ENCODE results near the gene CEP68.

The CEP68 gene

DNA sequence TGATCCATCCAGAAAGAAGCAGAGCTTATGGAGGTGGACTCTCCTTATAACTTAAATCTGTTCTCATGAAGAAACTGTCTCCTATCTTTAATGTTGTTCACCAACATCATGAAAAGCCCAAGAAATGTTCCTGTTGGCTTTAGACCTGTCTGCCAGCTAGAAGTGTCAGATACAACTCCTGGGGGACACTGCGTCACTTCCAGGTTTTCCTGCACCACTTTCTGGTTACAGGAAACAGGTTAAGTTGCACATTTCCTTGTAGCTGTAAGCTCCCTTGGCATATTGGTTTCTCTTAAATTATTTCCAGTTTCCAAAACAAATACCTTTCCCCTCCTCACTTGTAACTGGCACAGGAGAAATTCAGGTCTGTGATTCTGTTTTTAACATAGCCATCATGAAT is 2.9 kb downstream of the CEP68 start:
- DNase-seq (ENCODE audit: low read depth): no peak

DNA sequence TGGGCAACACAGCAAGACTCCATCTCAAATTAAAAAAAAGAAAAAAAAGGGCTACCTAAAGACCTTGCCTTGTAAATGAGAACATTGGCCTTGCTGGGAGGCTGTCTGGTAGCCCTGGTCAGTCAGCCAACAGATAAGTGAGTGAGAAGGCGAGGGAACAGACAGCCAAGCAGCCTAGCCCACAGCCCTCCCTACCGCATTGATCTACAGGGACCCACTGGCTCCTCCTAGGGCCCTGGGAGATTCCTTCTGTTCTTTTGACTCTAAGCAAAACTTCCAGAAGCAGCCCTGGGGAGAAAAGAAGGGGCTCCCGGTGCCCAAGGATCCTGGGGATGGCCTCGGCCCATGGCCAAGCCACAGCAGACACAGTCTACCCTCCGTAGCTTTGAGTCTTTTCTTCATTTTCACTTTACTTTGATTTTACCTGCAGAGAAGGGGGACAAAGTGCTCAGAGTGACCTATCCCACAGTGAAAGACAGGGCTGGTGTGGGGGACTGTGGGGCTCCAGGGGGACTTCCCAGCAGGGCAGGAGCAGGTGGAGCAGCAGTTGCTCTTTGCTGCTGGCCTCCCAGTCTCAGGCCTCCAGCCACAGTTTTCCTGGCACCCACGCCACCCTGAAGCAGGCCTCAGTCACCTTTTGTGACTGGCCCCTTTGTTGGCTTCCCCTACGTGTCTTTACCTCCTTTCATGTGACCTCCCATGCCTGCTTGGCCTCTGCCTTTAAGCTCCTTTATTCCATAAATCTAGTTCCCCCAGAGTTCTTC is 5.1 kb downstream of the CEP68 start:
- no peak for DNase-seq (ENCODE audit: low read depth)

DNA sequence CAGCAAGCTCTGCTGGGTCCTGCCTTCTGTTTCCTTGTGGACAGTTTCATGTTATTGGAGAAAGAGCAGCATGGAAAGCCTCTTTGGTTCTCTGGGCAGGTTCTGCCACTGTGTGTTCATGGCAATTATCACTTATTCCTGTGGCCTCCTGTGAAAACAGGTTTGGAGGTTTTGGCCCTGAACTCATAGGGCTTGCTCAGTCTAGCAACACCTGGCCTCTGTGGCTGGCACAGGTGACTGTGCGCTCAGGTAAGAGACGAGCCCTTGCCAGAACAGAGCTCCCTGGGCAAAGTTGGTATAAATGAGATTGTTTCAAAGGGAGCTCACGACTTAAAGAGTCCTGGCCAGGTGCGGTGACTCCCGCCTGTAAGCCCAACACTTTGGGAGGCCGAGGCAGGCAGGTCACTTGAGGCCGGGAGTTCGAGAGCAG is 5.7 kb downstream of the CEP68 start:
- DNase-seq (ENCODE audit: low read depth): no peak

DNA sequence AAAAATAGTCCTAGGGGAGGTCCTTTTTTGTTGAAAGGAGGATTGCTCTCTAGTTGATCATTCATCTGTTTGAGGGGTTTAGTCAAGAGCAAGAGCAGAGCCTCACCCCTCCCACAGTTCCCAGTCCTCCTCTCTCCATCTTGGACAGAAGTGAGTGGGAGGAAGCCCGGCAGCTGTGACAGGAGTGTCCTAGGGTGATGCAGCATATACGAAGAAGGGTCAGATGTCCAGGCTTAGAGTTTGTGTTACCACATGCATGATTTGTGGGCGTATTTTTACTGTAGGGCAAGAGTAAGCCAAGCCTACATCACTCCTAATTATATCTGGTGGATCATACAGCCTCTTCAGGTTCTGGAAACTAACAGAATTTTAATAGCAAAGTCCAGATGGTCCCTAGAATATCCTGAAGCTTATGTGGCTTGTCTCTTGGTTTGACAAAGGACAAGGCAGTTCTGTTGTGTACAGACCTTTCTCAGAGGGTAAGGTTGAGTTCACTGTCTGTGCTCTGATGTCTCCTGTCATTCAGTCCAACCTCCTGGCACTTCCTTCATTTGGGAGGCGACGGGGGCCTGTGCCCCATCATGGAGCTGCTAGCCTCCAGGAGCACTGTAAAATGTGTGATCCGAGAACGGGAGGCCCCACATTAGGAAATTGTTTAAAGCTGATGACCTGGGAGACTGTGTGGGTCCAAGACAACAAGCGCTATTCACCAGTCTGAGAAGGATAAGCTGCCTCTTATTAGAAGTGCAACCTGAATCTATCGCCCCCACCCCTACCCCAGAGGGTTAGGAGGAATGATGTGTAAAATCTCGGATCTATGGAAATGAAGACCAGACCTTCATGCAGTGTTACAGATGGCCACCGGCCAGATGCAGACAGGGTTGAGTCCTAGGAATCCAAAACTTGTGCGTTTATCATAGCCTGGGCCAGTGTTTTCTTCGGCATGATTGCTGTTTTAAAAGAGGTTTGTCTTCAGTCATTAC is 6.9 kb downstream of the CEP68 start:
- DNase-seq (ENCODE audit: low read depth): no peak

DNA sequence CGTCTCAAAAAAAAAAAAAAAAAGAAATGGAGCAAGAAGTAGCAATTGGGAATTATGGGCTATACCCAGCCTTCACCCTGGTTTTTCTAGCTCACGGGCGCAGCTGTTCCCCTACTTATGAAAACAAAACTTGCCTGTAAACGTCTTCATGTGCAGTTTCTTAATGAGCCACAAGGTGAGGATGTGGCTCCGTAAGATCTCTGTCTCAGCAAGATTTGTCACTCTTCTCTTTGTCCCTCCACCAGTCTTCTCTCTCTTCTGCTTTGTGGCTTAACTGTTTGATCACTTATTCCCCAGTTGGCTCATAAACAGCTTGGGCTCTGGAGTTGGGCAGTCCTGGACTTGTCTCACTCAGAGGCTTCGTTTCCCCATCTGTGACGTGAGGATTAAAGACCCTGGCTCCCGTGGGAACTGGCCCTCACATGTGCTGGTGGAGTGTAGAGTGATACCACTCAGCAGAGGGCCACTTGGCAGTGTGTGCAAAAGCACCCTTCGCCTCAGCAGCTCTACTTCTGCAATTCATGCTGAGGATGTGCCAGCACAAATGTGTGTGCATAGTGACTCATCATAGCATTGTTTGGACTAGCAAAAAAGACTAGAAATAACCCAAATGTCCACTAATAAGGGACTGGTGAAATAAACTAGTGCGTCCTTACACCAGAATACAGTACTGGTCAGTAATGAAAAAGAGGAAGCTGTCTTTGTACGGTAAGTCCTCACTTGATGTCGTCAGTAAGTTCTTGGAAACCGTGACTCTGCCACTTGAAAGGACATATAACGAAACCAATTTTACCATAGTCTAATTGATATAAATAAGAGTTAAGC is 8.7 kb downstream of the CEP68 start:
- peak; percentile 69 for DNase-seq (ENCODE audit: low read depth)

DNA sequence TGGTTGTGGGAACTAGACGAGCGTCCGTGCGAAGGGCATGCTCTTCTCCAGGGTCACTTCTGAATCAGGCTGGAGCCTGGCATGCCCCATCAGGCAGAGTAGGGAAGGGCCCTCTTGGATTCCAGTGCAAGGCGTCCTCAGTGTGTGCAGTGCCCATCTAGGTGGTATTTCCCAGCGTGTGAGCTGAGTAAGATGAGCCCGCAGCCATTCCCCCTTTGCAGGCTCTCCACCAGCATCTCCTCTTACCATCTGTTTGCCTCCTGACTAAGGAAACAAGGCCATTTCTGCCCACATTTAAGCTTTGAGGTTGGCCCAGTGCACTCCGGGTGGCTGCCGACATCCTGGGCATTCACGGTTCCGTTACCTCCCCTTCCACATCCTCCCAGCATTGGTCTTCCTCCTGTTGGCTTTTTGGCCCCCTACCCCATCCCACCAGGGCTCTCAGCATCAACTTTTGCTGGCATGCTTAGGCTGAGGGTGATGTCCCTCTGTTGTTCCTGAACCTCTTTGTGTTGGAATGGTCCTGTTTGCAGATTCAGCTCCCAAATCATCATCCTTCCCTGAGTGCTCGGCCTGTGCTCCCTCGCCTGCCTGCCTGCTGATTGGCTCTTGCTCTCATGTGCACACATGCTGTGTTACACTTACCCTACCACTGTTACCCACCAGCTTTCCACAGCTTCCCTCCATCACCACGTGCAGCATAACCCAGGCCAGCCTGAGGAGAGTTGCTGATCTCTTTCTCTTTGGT is 11.8 kb downstream of the CEP68 start:
- no peak for DNase-seq (ENCODE audit: low read depth)

DNA sequence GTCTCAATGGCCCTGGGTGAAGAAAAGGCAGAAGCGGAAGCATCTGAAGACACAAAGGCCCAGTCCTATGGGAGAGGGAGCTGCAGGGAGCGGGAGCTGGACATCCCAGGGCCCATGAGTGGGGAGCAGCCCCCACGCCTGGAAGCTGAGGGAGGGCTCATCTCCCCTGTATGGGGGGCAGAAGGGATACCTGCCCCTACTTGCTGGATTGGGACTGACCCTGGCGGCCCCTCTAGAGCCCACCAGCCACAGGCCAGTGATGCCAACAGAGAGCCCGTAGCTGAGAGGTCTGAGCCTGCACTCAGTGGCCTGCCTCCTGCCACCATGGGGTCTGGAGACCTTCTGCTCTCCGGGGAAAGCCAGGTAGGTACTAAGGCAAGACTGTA is 13.2 kb downstream of the CEP68 start:
- DNase-seq (ENCODE audit: low read depth): no peak

DNA sequence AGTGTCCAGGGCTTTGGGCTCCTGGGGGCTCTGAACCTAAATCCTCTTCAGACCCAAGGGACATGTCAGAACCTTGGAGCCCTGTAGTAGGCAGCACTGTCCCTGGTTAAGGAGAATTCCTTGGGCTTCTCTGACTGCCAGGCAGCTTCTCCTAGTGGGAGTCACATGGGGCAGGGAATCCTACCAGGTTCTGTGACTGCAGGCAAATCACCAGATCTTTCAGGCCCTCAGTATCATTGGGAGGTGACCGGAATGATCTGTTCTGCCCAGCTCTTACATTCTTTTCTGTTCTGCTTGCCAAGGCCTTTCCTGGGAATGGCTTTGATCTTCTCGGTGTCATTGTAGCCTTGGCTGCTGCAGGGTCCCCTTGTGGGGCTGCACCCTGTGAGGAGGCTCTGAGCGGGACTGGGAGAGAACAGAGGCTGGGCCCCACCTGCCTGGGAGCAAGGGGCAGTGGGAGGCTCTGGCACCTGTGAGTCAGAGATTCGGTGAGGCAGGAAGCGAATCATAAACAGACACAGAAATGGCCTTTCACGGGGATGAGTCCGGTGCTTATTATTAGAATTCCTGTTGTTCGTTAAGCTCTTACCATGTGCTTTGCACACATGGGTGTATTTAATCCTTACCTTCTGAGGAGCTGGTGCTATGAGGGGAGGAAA is 14.1 kb downstream of the CEP68 start:
- peak; percentile 63 for DNase-seq (ENCODE audit: low read depth)

DNA sequence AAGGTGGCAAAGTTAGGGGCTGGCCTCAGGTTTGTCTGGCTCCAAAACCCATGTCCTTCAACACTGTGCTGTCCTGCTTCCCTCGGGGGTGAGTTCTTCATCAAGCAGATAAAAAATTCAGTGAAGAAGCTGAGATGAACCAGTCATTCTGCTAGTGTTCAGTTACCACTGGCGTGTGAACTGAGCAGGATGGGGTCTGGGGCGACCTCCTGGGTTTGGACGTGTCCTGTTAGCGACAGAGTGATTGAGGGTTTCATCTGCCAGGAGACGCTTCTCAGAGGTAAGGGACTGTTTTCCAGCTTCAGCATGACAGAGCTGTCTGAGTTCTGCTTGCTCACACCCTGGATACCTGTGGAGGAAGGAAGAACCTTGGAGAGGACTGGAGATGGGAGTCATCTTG is 14.6 kb downstream of the CEP68 start:
- no peak for DNase-seq (ENCODE audit: low read depth)

DNA sequence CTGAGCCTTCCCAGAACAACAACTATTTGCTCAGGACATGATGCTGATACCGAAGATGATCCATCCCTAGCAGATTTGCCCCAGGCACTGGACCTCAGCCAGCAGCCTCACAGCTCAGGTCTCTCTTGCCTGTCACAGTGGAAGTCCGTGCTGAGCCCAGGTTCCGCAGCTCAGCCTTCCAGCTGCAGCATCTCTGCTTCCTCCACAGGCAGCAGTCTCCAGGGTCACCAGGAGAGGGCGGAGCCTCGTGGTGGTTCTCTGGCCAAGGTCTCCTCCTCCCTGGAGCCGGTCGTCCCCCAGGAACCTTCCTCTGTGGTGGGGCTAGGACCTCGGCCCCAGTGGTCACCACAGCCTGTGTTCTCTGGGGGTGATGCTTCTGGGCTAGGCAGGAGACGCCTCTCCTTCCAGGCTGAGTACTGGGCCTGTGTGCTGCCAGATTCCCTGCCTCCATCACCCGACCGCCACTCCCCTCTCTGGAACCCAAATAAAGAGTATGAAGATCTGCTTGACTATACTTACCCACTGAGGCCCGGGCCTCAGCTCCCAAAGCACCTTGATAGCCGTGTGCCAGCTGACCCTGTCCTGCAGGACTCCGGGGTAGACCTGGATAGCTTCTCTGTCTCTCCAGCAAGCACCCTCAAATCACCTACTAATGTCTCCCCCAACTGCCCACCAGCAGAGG is 15.4 kb downstream of the CEP68 start:
- no peak for DNase-seq (ENCODE audit: low read depth)

DNA sequence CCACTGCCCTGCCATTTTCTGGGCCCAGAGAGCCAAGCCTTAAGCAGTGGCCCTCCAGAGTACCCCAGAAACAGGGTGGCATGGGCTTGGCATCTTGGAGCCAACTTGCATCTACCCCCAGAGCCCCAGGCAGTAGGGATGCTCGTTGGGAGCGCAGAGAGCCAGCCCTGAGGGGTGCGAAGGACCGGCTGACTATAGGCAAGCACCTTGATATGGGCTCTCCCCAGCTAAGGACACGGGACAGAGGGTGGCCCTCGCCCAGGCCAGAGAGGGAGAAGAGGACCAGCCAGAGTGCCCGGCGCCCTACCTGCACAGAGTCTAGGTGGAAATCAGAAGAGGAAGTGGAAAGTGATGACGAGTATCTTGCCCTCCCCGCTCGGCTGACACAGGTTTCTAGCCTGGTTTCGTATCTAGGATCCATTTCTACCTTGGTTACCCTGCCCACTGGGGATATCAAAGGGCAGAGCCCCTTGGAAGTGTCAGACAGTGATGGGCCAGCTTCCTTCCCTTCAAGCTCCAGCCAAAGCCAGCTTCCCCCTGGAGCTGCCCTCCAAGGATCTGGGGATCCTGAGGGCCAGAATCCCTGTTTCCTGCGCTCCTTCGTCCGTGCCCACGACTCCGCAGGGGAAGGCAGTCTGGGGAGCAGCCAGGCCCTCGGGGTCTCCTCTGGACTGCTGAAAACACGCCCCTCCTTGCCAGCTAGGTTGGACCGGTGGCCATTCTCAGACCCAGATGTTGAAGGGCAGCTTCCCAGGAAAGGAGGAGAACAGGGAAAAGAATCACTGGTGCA is 16.2 kb downstream of the CEP68 start:
- no peak for DNase-seq (ENCODE audit: low read depth)

DNA sequence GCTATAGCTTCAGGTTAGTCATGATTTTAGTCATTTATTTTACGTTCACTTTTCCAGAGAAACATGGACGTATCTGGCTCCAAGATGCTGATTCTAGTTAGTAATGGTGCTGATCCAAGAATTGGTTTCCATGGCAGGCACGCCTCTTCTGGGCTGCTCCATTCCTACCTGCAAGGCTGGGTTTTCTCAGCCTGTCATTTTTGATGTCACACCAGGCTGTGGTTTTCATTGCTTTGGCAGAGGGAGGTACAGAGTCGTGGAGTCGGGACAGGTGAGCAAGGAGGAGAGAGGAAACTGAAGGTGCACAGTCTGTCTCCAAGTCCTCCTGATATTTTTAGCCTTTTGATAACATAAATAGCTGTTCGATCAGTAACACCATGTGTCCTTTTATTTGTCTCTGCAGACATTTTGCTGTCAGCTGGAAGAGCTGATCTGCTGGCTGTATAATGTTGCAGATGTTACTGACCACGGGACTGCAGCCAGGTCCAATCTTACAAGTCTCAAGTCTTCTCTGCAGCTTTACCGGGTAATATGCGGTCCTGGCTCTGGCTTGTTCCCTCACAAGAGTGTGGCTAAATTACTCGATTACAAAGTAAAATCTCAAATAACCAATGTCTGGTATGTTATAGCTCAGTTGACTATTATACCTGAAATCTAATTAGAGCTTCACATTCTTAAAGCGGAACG is 17.8 kb downstream of the CEP68 start:
- DNase-seq (ENCODE audit: low read depth): no peak

DNA sequence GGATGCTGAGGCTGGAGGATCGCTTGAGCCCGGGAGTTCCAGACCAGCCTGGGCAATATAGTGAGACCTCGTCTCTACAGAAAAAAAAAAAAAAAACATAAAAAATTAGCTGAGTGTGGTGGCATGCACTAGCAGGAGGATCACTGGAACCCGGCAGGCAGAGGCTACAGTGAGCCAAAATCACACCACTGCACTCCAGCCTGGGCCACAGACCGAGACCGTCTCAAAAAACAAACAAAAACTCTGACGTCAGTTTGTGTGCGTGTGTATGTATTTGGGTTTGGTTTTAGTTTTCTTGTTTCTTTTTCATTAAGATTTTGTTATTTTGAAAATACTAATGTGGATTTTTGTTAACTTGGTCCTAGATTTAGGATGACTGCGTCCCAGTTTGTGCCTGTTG is 19.0 kb downstream of the CEP68 start:
- DNase-seq (ENCODE audit: low read depth): no peak

DNA sequence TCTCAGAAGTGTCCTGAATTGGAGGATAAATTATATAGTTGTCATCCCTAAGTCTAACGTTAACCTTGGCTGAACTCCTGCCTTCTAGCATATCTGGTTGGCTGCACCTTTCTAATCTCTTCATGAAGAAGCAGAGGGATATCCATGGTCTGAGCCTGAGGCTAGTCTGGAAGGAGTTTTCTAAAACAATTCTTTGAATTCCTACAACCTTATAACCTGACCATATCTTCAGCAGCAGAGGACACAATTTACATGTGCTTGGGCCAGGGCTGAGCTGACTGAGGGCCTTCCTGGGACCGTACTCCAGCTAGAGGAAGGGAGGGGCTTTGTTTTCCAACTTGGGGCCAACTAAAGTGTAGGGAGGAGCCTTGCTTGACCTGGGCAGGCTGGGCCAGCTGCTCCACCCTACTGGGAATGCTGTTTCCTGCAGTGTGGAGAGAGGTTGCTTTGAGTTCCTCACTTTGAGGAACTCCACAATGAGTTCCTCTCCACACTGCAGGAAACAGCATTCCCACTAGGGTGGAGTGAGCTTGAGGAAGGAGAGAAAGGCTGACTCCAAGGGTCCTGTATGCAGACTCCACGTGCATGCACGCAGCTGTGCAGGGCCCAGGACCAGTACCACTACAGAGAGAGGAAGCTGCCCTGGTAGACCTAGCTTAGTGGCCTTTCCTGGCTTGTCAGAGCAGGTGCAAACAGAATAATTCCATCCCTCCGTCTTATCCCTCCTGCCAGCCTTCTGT is 19.6 kb downstream of the CEP68 start:
- DNase-seq (ENCODE audit: low read depth): no peak

DNA sequence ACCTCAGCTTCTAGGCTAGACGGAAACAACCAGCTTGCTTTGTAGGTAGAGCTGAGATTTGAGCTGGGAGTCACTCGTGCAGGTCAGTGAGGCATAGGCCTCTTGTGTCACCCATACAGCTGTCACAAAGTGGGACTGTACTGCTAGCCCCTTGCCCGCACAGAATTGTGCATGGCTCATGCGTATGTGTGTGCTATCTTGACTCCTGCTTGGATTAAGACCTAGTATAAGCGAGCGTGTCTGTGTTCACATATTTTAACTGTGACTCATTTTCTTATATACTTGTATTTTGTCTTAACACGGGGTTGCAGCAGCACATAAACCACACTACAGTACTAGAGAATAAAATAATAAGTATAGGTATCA is 20.1 kb downstream of the CEP68 start:
- no peak for DNase-seq (ENCODE audit: low read depth)

DNA sequence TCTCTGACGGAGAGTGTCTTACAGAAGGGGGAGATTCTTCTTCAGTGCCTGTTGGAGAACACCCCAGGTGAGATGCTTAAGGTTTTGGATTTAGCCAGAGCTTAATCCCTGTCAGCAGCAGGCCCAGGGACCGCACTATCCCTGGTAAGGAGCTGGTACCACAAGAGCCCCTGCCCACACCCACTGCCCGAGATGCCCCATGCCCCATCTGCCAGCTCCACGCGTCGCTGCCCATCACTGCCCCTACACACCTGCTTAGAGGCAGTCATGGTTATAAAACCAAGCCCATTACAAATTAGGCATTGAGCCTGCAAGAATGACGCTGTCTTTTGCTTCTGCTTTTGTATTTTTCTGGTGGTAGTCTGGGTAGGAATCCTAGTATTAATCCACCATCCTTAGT is 21.7 kb downstream of the CEP68 start:
- DNase-seq (ENCODE audit: low read depth): no peak

DNA sequence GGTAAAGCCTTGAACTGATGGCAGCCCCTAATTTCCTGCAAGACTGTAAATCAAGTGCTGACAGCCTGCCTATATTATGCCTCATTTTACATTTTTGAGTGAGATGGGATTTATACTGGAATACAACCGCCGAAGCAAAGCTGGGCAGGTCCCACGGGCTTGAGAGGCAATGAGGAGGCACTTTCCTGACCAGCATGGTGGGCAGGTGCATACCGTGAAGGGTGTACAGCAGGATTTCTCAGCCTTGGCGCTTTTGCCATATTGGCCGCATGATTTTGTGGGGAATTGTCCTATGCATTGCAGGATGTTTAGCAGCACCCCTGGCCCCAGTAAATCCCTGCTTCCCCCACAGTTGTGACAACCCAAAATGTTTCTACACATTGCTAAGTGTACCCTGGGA is 22.8 kb downstream of the CEP68 start:
- DNase-seq (ENCODE audit: low read depth): no peak

DNA sequence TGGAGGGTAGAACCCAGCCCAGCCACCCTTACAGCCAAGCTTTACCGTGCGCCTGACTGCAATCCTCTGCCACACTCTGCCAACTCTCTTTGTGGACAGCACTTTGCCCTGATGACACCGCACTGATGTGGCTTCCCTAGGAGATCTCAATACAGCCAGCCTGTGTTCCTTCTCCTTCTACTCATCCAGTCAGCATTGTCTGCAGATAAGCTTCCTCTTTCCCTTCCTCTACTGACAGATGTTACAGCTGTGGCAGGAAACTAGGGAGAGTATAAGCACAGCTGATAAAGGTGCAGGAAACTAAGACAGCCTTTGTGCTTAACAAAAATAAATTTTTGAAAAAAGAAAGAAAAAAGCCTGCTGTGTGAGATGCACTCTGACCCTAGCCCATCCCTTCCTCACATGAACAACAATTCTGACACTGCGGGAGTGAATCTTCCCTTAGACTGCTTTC is 25.0 kb downstream of the CEP68 start:
- no peak for DNase-seq (ENCODE audit: low read depth)

All from HS-5 (cell line).